Measurements from ENCODE around the gene THSD7A. TPM values are rescaled to one million over a fixed set of nuclear protein-coding genes. Genes with fewer than 3 reads are reported as not detected.

Gene THSD7A
- total RNA-seq, 1 experiment from 2014 or later: 0.68 TPM

GRCh38 chr7:11605749-11606148 is 226.2 kb downstream of the THSD7A start (continued):
- TF ChIP-seq CDX4 (CRISPR knock-in tag; IDR thresholded peaks at IDR 0.05; ENCODE audit: borderline replicate concordance) (no peak), TEAD1 (CRISPR knock-in tag; IDR thresholded peaks at IDR 0.05) (no peak), MLX (CRISPR knock-in tag; IDR thresholded peaks at IDR 0.05) (no peak), E2F5 (CRISPR knock-in tag; IDR thresholded peaks at IDR 0.05) (no peak), SMAD3 (CRISPR knock-in tag; IDR thresholded peaks at IDR 0.05; ENCODE audit: borderline replicate concordance) (no peak), ZNF396 (CRISPR knock-in tag; IDR thresholded peaks at IDR 0.05; ENCODE audit: borderline replicate concordance) (no peak)

- DNase-seq (ENCODE audit: low spot score) (no peak), ATAC-seq (no peak)
- TF ChIP-seq PREB (CRISPR knock-in tag; IDR thresholded peaks at IDR 0.05; ENCODE audit: borderline replicate concordance) (no peak), MYBL2 (CRISPR knock-in tag; IDR thresholded peaks at IDR 0.05) (no peak)
- ChIA-PET CTCF (no interaction called here), POLR2A (no interaction called here)
- Mint-ChIP-seq H3K9me3 (peaks cover 5% of the 10 kb centered on the region), H3K27me3 (ENCODE audit: low read depth) (no peaks in the 10 kb centered on the region), H3K27ac (no peak overlapping the region), H3K36me3 (peaks cover 4% of the 10 kb centered on the region), H3K4me3 (no peak overlapping the region), H3K4me1 (peaks cover 20% of the 10 kb centered on the region)
These were observed 227.5 kb downstream of the THSD7A start for GRCh38 chr7:11604505-11604904.

- DNase-seq (ENCODE audit: low spot score) (no peak), ATAC-seq (no peak)
- H3K36me3 Mint-ChIP-seq: peaks cover 4% of the 10 kb centered on the region
- TF ChIP-seq ZNF317 (CRISPR knock-in tag; IDR thresholded peaks at IDR 0.05; ENCODE audit: borderline replicate concordance, low read depth): no peak
- no peak for TF ChIP-seq ZNF423 (CRISPR knock-in tag; IDR thresholded peaks at IDR 0.05)
- TF ChIP-seq TCF7 (CRISPR knock-in tag; IDR thresholded peaks at IDR 0.05; ENCODE audit: low read depth): no peak
- H3K4me3 Mint-ChIP-seq: no peak overlapping the region
- ChIA-PET CTCF (no interaction called here), POLR2A (no interaction called here)
- no peaks in the 10 kb centered on the region for H3K27me3 Mint-ChIP-seq (ENCODE audit: low read depth)
- peaks cover 20% of the 10 kb centered on the region for H3K9me3 Mint-ChIP-seq
- no peak overlapping the region for H3K27ac Mint-ChIP-seq
- H3K4me1 Mint-ChIP-seq: peaks cover 12% of the 10 kb centered on the region
These were observed 230.2 kb downstream of the THSD7A start for GRCh38 chr7:11601761-11602160.

GRCh38 chr7:11593322-11593721 is 238.7 kb downstream of the THSD7A start:
- no peaks in the 10 kb centered on the region for H3K4me1 Mint-ChIP-seq
- TF ChIP-seq ATF2 (CRISPR knock-in tag; IDR thresholded peaks at IDR 0.05; ENCODE audit: borderline replicate concordance, low read depth) (no peak), NR3C1 (CRISPR knock-in tag; conservative IDR thresholded peaks at IDR 0.05; ENCODE audit: low read depth) (no peak), ESRRA (CRISPR knock-in tag; IDR thresholded peaks at IDR 0.05; ENCODE audit: borderline replicate concordance) (no peak)
- H3K9me3 Mint-ChIP-seq: peaks cover 25% of the 10 kb centered on the region
- no peaks in the 10 kb centered on the region for H3K27me3 Mint-ChIP-seq (ENCODE audit: low read depth)
- no peak overlapping the region for H3K4me3 Mint-ChIP-seq
- H3K36me3 Mint-ChIP-seq: no peaks in the 10 kb centered on the region
- CTCF ChIA-PET: no interaction called here
- DNase-seq (ENCODE audit: low spot score): no peak
- H3K27ac Mint-ChIP-seq: no peak overlapping the region
- POLR2A ChIA-PET: no interaction called here
- no peak for ATAC-seq
